MM.1S (cell line): ENCODE results near the gene CTCFL.

Experiments used
- EZH2 ChIP-seq: fragments of 300-600 bp; sonication (generic); optimal IDR thresholded peaks from 2 replicates; pipeline ENCODE3; 2017; ENCODE audit warnings: low read depth, mild to moderate bottlenecking, antibody characterized with exemption, low read length, mixed read lengths
- EZH2phosphoT487 ChIP-seq: fragments of 300-600 bp; sonication (generic); IDR thresholded peaks from 2 replicates; pipeline ENCODE4 v1.6.1; 2018; ENCODE audit warnings: antibody characterized with exemption, low read length
- TF ChIP-seq, protein P1 (sequence below): fragments of 300-600 bp; sonication (generic); IDR thresholded peaks from 2 replicates; pipeline ENCODE4 v1.5.1; 2016; ENCODE audit warnings: antibody characterized with exemption, low read length, mixed read lengths

DNA sequence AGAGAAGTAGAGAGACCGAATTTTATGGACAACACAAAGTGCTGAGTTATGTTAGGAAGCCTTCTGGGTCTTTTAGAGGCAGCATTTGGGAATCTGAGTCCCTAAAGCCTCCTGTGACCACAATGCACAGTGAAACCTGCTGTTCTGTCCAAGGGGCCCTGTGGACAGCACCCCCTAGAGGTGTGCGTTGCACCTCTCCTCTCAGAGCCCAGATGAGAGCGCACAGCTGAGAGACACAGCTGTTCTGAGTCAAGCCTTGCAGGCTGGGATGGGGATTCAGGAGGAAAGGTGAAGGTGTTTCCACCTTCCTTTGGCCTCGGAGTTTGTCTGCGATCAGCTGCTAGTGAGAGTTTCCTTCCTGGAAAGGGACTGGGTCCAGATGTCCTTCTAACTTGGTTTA, 49.0 kb upstream of the CTCFL start:
- TF ChIP-seq, protein P1, sequence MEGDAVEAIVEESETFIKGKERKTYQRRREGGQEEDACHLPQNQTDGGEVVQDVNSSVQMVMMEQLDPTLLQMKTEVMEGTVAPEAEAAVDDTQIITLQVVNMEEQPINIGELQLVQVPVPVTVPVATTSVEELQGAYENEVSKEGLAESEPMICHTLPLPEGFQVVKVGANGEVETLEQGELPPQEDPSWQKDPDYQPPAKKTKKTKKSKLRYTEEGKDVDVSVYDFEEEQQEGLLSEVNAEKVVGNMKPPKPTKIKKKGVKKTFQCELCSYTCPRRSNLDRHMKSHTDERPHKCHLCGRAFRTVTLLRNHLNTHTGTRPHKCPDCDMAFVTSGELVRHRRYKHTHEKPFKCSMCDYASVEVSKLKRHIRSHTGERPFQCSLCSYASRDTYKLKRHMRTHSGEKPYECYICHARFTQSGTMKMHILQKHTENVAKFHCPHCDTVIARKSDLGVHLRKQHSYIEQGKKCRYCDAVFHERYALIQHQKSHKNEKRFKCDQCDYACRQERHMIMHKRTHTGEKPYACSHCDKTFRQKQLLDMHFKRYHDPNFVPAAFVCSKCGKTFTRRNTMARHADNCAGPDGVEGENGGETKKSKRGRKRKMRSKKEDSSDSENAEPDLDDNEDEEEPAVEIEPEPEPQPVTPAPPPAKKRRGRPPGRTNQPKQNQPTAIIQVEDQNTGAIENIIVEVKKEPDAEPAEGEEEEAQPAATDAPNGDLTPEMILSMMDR, result peak; percentile 48
- TF ChIP-seq EZH2 (no peak), EZH2phosphoT487 (no peak)
